HG03521 (cell line): Measurements from ENCODE around the gene NEBL.

ENCODE experiments used
- ATAC-seq: cut with Tn5 transposase; IDR thresholded peaks from one replicate; pipeline ENCODE4 v1.9.1; 2021; ENCODE audit warnings: mild to moderate bottlenecking, moderate library complexity; ENCODE audit not compliant: unreplicated experiment

The NEBL gene

GRCh38 chr10:20908391-20908790 lies 11.3 kb upstream of the NEBL start:
- no peak for ATAC-seq

GRCh38 chr10:20903635-20904390 lies 6.7 kb upstream of the NEBL start:
- ATAC-seq, result no peak

- no peak for ATAC-seq
Measured at GRCh38 chr10:20901110-20901509, 4.0 kb upstream of the NEBL start.

GRCh38 chr10:20898866-20899535 lies 1.9 kb upstream of the NEBL start:
- no peak for ATAC-seq

GRCh38 chr10:20893297-20893696 lies 3.8 kb downstream of the NEBL start:
- no peak for ATAC-seq

- ATAC-seq, result no peak
Measured at GRCh38 chr10:20892796-20893195, 4.3 kb downstream of the NEBL start.

- ATAC-seq, result no peak
Measured at GRCh38 chr10:20892011-20892585, 5.0 kb downstream of the NEBL start.

GRCh38 chr10:20891338-20891714 lies 5.8 kb downstream of the NEBL start:
- ATAC-seq, result no peak

GRCh38 chr10:20890491-20891337 lies 6.4 kb downstream of the NEBL start:
- ATAC-seq, result no peak

GRCh38 chr10:20890009-20890408 lies 7.1 kb downstream of the NEBL start:
- no peak for ATAC-seq

- no peak for ATAC-seq
Measured at GRCh38 chr10:20888620-20889330, 8.3 kb downstream of the NEBL start.

- ATAC-seq, result no peak
Measured at GRCh38 chr10:20887706-20888555, 9.2 kb downstream of the NEBL start.

- no peak for ATAC-seq
Measured at GRCh38 chr10:20885678-20886077, 11.4 kb downstream of the NEBL start.

- ATAC-seq, result no peak
Measured at GRCh38 chr10:20883552-20883951, 13.6 kb downstream of the NEBL start.

GRCh38 chr10:20882091-20882490 lies 15.0 kb downstream of the NEBL start:
- no peak for ATAC-seq

- no peak for ATAC-seq
Measured at GRCh38 chr10:20879136-20879535, 18.0 kb downstream of the NEBL start.

GRCh38 chr10:20877986-20878983 lies 18.8 kb downstream of the NEBL start:
- ATAC-seq, result no peak

- no peak for ATAC-seq
Measured at GRCh38 chr10:20877554-20877953, 19.6 kb downstream of the NEBL start.

- no peak for ATAC-seq
Measured at GRCh38 chr10:20874261-20874660, 22.9 kb downstream of the NEBL start.
